HEK293 (cell line): ENCODE results near the gene NOBOX.
"Not testable (repeated sequence)": the region's sequence is repeated elsewhere in the genome, so short reads cannot be mapped to it uniquely, and the experiment has no call there.

Source experiments
- CTCF ChIA-PET: fragments of 350-600 bp; formaldehyde crosslinking; extraction: SDS; loops from one replicate; lab custom pipeline; 2021; ENCODE audit warnings: antibody characterized with exemption; lab: Yijun Ruan, JAX
- POLR2A ChIA-PET: fragments of 300-600 bp; formaldehyde crosslinking; extraction: SDS; loops from one replicate; lab custom pipeline; 2020; ENCODE audit warnings: antibody characterized with exemption, inconsistent platforms; lab: Yijun Ruan, JAX
- H3K27ac ChIP-seq: fragments of 200-500 bp; sonication (Bioruptor generic); 2 replicates; pipeline ENCODE4 v1.5.1; 2014; ENCODE audit warnings: low read depth, low read length, control low read depth, inconsistent platforms; ENCODE audit errors: extremely low read depth
- H3K36me3 ChIP-seq, 2 experiments: fragments of 200-500 bp in 1 of 2; sonication (Bioruptor generic) in 1 of 2; 1 replicate in 1 of 2; 2 replicates in 1 of 2; pipeline ENCODE4 v1.5.1; 2014 to 2017; ENCODE audit warnings: inconsistent platforms in 2 of 2, low read length in 2 of 2; ENCODE audit not compliant: control insufficient read depth in 2 of 2, insufficient read depth in 1 of 2
- H3K4me1 ChIP-seq: fragments of 200-500 bp; sonication (Bioruptor generic); 2 replicates; pipeline ENCODE4 v1.5.1; 2014; ENCODE audit warnings: mild to moderate bottlenecking, low read length, inconsistent platforms; ENCODE audit not compliant: control insufficient read depth, insufficient read depth
- H3K4me3 ChIP-seq: 2 replicates; pipeline ENCODE4 v1.5.1; 2011; ENCODE audit warnings: low read depth, mild to moderate bottlenecking, control low read depth, low read length, moderate library complexity
- H3K9me3 ChIP-seq: fragments of 200-500 bp; sonication (Bioruptor generic); 2 replicates; pipeline ENCODE4 v1.5.1; 2014; ENCODE audit warnings: low read depth, low read length, inconsistent platforms; ENCODE audit not compliant: control insufficient read depth, insufficient read depth
- KLF7 ChIP-seq: fragments of 450-650 bp; formaldehyde crosslinking; IDR thresholded peaks from 2 replicates; pipeline ENCODE4 v1.5.1; 2016; ENCODE audit warnings: missing biosample characterization, missing genetic modification characterization, borderline replicate concordance
- PRDM1 ChIP-seq: fragments of 450-650 bp; formaldehyde crosslinking; IDR thresholded peaks from 2 replicates; pipeline ENCODE4; 2016; ENCODE audit warnings: missing biosample characterization, missing genetic modification characterization
- SALL2 ChIP-seq: fragments of 450-650 bp; formaldehyde crosslinking; IDR thresholded peaks from 2 replicates; pipeline ENCODE4 v1.5.0; 2017; ENCODE audit warnings: missing biosample characterization, mild to moderate bottlenecking, missing genetic modification characterization, borderline replicate concordance
- ZBTB1 ChIP-seq: fragments of 450-650 bp; formaldehyde crosslinking; IDR thresholded peaks from 2 replicates; pipeline ENCODE4 v1.5.1; 2016; ENCODE audit warnings: missing biosample characterization, missing genetic modification characterization
- ZBTB44 ChIP-seq: fragments of 450-650 bp; IDR thresholded peaks from 2 replicates; pipeline ENCODE4 v1.5.1; 2018; ENCODE audit warnings: missing biosample characterization, mild to moderate bottlenecking, missing genetic modification characterization
- ZNF133 ChIP-seq: fragments of 450-650 bp; formaldehyde crosslinking; IDR thresholded peaks from 2 replicates; pipeline ENCODE4 v1.5.1; 2016; ENCODE audit warnings: missing biosample characterization, missing genetic modification characterization
- ZNF18 ChIP-seq: fragments of 450-650 bp; formaldehyde crosslinking; IDR thresholded peaks from 2 replicates; pipeline ENCODE4 v1.5.1; 2016; ENCODE audit warnings: missing biosample characterization, missing genetic modification characterization
- ZNF202 ChIP-seq: fragments of 450-650 bp; formaldehyde crosslinking; IDR thresholded peaks from 2 replicates; pipeline ENCODE4 v1.5.1; 2016; ENCODE audit warnings: missing biosample characterization, missing genetic modification characterization, borderline replicate concordance
- ZNF549 ChIP-seq: fragments of 450-650 bp; IDR thresholded peaks from 2 replicates; pipeline ENCODE4 v1.5.1; 2018; ENCODE audit warnings: missing biosample characterization, missing genetic modification characterization, mild to moderate bottlenecking, inconsistent platforms, moderate library complexity
- ZNF555 ChIP-seq: fragments of 450-650 bp; formaldehyde crosslinking; conservative IDR thresholded peaks from 2 replicates; pipeline ENCODE4 v1.5.1; 2017; ENCODE audit warnings: missing biosample characterization, mild to moderate bottlenecking, missing genetic modification characterization, inconsistent platforms
- ZNF658 ChIP-seq: fragments of 450-650 bp; formaldehyde crosslinking; IDR thresholded peaks from 2 replicates; pipeline ENCODE4; 2016; ENCODE audit warnings: missing biosample characterization, missing genetic modification characterization
- ZNF701 ChIP-seq: fragments of 450-650 bp; formaldehyde crosslinking; IDR thresholded peaks from 2 replicates; pipeline ENCODE4 v1.5.1; 2016; ENCODE audit warnings: missing biosample characterization, missing genetic modification characterization
- ZNF785 ChIP-seq: fragments of 450-650 bp; formaldehyde crosslinking; IDR thresholded peaks from 2 replicates; pipeline ENCODE4 v1.5.1; 2016; ENCODE audit warnings: missing biosample characterization, missing genetic modification characterization
- TF ChIP-seq, protein P1 (sequence below): fragments of 450-650 bp; formaldehyde crosslinking; IDR thresholded peaks from 2 replicates; pipeline ENCODE4 v1.5.1; 2016; ENCODE audit warnings: missing biosample characterization, missing genetic modification characterization

The NOBOX gene

DNA sequence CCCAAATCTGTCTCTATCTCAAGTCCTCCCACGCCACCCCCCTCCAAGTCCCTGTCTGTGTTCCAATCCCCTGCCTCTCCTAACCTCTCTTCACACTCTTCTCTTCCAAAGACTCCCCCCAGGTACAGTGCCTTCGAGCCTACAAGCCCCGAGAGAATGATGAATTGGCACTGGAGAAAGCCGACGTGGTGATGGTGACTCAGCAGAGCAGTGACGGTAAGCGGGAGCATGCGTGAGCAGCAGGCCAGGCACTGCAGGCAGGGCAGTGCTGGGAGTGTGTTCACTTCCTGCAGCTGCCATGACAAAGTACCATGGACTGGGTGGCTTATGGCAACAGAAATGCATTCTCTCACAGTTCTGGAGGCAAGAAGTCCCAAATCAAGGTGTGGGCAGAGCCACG, 24.8 kb downstream of the NOBOX start:
- ChIA-PET POLR2A (no interaction called here), CTCF (no interaction called here)
- Histone ChIP-seq H3K9me3 (no peaks in the 10 kb centered on the region), H3K4me3 (no peak overlapping the region), H3K36me3 (no peaks in the 10 kb centered on the region), H3K27ac (no peak overlapping the region), H3K4me1 (no peaks in the 10 kb centered on the region)
- TF ChIP-seq ZNF785 (tag by site-specific recombination) (no peak), ZBTB1 (tag by site-specific recombination) (no peak), ZNF202 (tag by site-specific recombination) (no peak), ZNF18 (no peak), ZNF133 (no peak), ZNF658 (tag by site-specific recombination) (no peak), SALL2 (tag by site-specific recombination) (no peak), ZNF549 (tag by site-specific recombination) (no peak), PRDM1 (no peak), ZNF701 (tag by site-specific recombination) (no peak), ZNF555 (no peak), ZBTB44 (tag by site-specific recombination) (no peak), KLF7 (no peak)
- TF ChIP-seq, protein P1, sequence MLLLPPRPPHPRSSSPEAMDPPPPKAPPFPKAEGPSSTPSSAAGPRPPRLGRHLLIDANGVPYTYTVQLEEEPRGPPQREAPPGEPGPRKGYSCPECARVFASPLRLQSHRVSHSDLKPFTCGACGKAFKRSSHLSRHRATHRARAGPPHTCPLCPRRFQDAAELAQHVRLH (tag by site-specific recombination) = no peak

- H3K4me1 ChIP-seq, H3K4me3 ChIP-seq, CTCF ChIA-PET, H3K9me3 ChIP-seq, H3K27ac ChIP-seq, POLR2A ChIA-PET, H3K36me3 ChIP-seq: not testable (repeated sequence)
Observed at GRCh38 chr7:144369221-144369620, 34.3 kb downstream of the NOBOX start.

GRCh38 chr7:144367250-144367649, 36.2 kb downstream of the NOBOX start:
- H3K9me3 ChIP-seq, POLR2A ChIA-PET, H3K4me1 ChIP-seq, H3K4me3 ChIP-seq, H3K36me3 ChIP-seq, H3K27ac ChIP-seq, CTCF ChIA-PET: not testable (repeated sequence)

GRCh38 chr7:144365523-144365922, 38.0 kb downstream of the NOBOX start:
- H3K4me3 ChIP-seq, H3K36me3 ChIP-seq, CTCF ChIA-PET, H3K9me3 ChIP-seq, POLR2A ChIA-PET, H3K4me1 ChIP-seq, H3K27ac ChIP-seq: not testable (repeated sequence)

DNA sequence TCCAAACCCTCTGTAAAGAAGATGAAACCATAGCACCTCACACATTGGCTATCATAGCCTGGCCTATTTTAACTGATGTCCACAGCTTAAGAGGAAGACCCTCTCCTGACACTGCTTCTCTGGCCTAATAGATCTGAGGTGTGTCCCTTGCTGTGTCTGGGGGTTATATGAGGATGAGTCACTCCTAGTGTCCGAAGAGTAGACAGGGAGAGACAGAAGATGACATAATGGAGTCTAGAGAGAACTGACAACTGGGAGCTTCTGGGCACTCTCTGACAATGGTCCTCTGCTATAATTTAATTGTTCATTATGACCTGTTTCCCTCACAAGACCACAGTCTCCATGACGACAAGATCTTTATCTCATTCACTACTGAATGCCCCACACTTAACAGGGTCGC, 41.4 kb downstream of the NOBOX start:
- H3K9me3 ChIP-seq, H3K27ac ChIP-seq, H3K36me3 ChIP-seq, H3K4me1 ChIP-seq, CTCF ChIA-PET, H3K4me3 ChIP-seq, POLR2A ChIA-PET: not testable (repeated sequence)

DNA sequence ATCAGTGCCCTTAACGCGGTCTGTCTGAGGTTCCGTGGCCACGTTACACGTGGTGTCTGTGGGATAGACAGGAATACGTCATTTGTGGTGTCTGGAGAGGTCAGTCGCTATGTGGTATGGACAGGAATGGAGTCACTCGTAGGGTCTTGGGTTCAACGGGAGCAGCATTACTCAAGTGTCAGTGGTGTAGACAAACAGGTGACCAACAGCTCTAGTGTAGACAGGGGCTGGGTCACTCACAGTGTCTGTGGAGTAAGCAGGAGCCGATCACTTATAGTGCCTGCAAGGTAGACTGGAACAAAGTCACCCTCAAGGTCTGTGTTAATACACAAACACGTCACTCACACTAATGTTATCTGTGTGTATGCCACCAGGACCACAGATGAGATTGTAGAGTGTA, 46.6 kb downstream of the NOBOX start:
- H3K9me3 ChIP-seq, H3K4me1 ChIP-seq, CTCF ChIA-PET, H3K4me3 ChIP-seq, H3K27ac ChIP-seq, H3K36me3 ChIP-seq, POLR2A ChIA-PET: not testable (repeated sequence)

DNA sequence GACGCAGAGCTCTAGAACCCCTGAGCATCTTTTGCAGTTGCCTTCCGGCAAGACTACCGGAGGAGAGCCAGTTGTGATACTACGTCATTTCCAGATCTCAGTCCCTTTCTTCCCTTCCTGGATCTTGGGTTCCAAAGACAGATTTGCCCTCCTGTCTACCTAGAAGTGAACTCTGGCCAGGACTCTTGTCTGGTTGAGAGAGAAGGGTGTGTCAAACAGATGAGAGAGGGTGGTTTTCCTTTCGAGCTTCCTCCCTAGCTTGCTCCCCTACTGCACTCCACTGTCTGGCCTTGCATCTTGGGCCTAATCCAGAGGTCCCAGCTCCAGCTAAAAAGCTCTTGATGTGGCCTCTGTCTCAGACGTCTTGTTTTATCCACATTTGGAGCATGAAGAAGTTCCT, 47.3 kb downstream of the NOBOX start:
- H3K36me3 ChIP-seq, POLR2A ChIA-PET, H3K4me3 ChIP-seq, H3K27ac ChIP-seq, H3K4me1 ChIP-seq, CTCF ChIA-PET, H3K9me3 ChIP-seq: not testable (repeated sequence)
